ENCODE results near the gene ASTN2.
A peak's percentile ranks its signal among the peaks of the same experiment; 100 is the strongest.

Gene ASTN2

DNA sequence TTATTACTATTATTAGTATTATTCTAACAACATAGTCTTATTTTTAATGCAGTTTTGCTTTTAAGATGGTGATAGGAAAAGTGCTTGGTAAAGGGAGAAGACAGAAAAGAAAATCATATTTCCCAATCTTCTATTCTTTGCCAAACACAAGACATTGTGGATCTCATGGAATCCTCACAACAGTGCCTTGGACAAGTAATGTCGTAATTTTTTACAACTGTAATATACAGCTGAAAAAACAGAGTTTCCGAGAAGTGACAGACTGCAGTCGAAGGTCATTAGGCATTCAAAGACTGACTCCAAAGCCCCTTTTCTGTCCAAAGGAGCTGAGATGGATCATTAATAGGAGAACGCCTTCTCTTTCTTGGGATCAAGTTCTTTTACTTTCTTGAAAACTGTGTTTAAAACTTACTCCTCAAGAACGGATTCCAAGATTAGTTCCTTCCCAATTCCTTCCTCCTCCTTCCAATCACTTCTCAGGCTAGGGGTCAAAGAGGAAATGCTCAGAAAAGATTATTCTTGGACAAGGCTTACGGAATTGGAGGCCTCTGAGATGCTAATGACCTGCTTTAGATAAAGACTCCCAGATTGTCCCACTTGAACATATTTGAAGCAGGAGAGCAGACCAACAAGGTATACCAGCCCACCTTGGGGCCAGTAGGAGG, 752.1 kb downstream of the ASTN2 start:
- no peak for TF ChIP-seq CTCF (IDR thresholded peaks at IDR 0.05; ENCODE audit: low read depth, low read length, missing control alignments)
- no peak for DNase-seq (ENCODE audit: extremely low read depth, low read depth)
- H3K4me3 ChIP-seq (replicated peaks; ENCODE audit: low read depth, low read length) = no peak overlapping the region

DNA sequence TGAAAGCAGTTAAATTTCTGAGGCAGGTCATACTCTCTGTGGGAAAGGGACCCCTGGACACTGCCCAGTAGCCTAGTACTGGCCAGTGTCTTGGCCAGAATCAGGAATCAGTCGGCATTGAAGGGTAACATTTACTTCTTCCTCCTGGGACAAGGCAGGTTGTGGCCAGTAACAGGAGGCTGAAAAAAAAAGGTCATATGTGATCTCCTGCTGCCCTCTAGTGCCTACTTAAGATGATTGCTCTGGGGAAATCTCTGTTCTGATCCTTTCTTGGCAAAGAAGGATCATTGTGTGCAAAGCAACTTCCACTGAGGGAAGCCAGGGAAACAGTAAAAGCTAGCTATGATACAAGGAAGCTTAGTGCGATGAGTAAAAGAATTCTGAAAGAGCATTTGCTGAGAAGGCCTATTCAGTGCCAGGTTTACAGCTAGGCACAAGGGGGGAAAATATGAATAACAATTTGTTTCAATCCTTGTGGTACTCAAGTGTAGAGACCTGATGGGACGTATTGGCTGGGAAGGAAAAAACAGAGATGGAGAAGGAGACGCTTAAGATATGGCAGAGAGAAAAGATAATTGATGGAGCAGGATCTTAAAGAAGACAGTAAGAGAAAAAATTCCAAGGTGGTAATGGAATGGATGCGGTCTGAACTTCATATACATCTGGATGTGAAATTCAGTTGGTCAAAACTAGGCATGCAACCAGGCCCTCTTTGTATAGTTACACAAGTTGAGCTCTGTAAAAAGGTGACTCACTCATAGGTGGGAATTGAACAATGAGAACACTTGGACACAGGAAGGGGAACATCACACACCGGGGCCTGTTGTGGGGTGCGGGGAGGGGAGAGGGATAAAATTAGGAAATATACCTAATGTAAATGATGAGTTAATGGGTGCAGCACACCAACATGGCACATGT, 753.6 kb downstream of the ASTN2 start:
- peak; percentile 60 for DNase-seq (ENCODE audit: extremely low read depth, low read depth)
- H3K4me3 ChIP-seq (replicated peaks; ENCODE audit: low read depth, low read length) = no peak overlapping the region
- TF ChIP-seq CTCF (IDR thresholded peaks at IDR 0.05; ENCODE audit: low read depth, low read length, missing control alignments) = peak; percentile 65

GRCh38 chr9:116658265-116658664, 756.6 kb downstream of the ASTN2 start:
- no peak overlapping the region for H3K4me3 ChIP-seq (replicated peaks; ENCODE audit: low read depth, low read length)
- DNase-seq (ENCODE audit: extremely low read depth, low read depth) = no peak
- TF ChIP-seq CTCF (IDR thresholded peaks at IDR 0.05; ENCODE audit: low read depth, low read length, missing control alignments) = no peak

DNA sequence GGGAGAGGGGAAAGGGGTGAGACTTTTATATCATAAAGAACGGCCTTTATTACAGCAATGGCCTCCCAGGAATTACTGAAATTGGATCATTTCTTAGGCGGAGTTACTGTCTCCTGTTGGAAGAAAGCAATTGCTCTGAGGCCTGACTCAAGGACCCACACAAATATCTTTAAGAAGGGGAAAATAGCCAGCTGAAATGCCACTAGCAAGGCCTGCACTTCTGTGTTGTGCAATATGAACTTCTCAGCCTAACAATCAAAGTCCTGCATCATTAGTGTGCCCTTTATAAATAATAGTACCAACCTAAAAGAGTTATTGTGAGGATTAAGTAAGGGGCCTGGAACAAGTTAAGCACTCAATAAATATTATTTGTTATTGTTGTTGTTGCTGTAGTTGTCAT, 757.9 kb downstream of the ASTN2 start:
- H3K4me3 ChIP-seq (replicated peaks; ENCODE audit: low read depth, low read length) = no peak overlapping the region
- no peak for TF ChIP-seq CTCF (IDR thresholded peaks at IDR 0.05; ENCODE audit: low read depth, low read length, missing control alignments)
- DNase-seq (ENCODE audit: extremely low read depth, low read depth) = no peak

GRCh38 chr9:116656501-116656971, 758.3 kb downstream of the ASTN2 start:
- no peak for DNase-seq (ENCODE audit: extremely low read depth, low read depth)
- no peak overlapping the region for H3K4me3 ChIP-seq (replicated peaks; ENCODE audit: low read depth, low read length)
- TF ChIP-seq CTCF (IDR thresholded peaks at IDR 0.05; ENCODE audit: low read depth, low read length, missing control alignments) = no peak

DNA sequence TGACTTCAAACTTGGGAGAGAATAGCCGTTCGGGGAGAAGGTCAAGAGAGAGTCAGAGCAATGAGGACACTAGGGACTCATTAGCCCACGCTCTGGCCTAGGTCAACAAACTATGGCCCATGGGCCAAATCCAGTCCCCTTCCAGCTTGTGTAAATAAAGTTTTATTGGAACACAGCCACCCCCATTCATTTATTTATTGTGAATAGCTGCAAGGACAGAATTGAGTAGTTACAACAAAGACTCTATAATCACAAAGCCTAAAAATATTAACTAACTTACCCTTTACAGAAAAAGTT, 760.9 kb downstream of the ASTN2 start:
- DNase-seq (ENCODE audit: extremely low read depth, low read depth) = no peak
- no peak for TF ChIP-seq CTCF (IDR thresholded peaks at IDR 0.05; ENCODE audit: low read depth, low read length, missing control alignments)
- no peak overlapping the region for H3K4me3 ChIP-seq (replicated peaks; ENCODE audit: low read depth, low read length)

Data from HFF-Myc (cell line).